ENCODE results near the gene APAF1. TPM values are rescaled to one million over a fixed set of nuclear protein-coding genes. Genes with fewer than 3 reads are reported as not detected.

Gene APAF1
- total and polyA plus RNA-seq, 2 of the 13 experiments (the other 11 are each of a cell fraction or from before 2014, with no cell fraction given), result 6.0 to 13.0 TPM

- TF ChIP-seq ZNF512 (CRISPR knock-in tag; IDR thresholded peaks at IDR 0.05) (peak; percentile 38; the same call in 1 of the 2 replicates), ZNF232 (CRISPR knock-in tag; IDR thresholded peaks at IDR 0.05; ENCODE audit: borderline replicate concordance) (no peak), ZNF33A (CRISPR knock-in tag; IDR thresholded peaks at IDR 0.05; ENCODE audit: borderline replicate concordance) (no peak), MTF2 (CRISPR knock-in tag; IDR thresholded peaks at IDR 0.05; ENCODE audit: borderline replicate concordance) (0 out of 2 replicates have a peak, but pooled peaks have one; percentile 49), THRA (CRISPR knock-in tag; IDR thresholded peaks at IDR 0.05; ENCODE audit: borderline replicate concordance) (no peak), ZFP36L1 (CRISPR knock-in tag; IDR thresholded peaks at IDR 0.05) (no peak; the same call in 1 of the 2 replicates), ZKSCAN1 (IDR thresholded peaks at IDR 0.05; ENCODE audit: low read length) (no peak), ZNF225 (CRISPR knock-in tag; IDR thresholded peaks at IDR 0.05) (0 out of 2 replicates have a peak, but pooled peaks have one; percentile 72), CERS6 (CRISPR knock-in tag; IDR thresholded peaks at IDR 0.05) (no peak), BCL3 (CRISPR knock-in tag; IDR thresholded peaks at IDR 0.05) (peak; percentile 33; the same call in 1 of the 2 replicates), DRAP1 (CRISPR knock-in tag; IDR thresholded peaks at IDR 0.05) (no peak), ZNF777 (CRISPR knock-in tag; IDR thresholded peaks at IDR 0.05) (no peak), MXD3 (CRISPR knock-in tag; IDR thresholded peaks at IDR 0.05) (no peak), SRSF4 (IDR thresholded peaks at IDR 0.05; ENCODE audit: low read depth, low read length, poor library complexity, severe bottlenecking) (no peak), ZNF761 (CRISPR knock-in tag; conservative IDR thresholded peaks at IDR 0.05) (no peak), ZNF713 (CRISPR knock-in tag; IDR thresholded peaks at IDR 0.05) (no peak), THAP8 (CRISPR knock-in tag; IDR thresholded peaks at IDR 0.05; ENCODE audit: borderline replicate concordance) (0 out of 2 replicates have a peak, but pooled peaks have one; percentile 33), AHR (CRISPR knock-in tag; IDR thresholded peaks at IDR 0.05) (no peak), USF2 (IDR thresholded peaks at IDR 0.05; ENCODE audit: low read depth, low read length) (no peak), USF2 (CRISPR knock-in tag; IDR thresholded peaks at IDR 0.05; ENCODE audit: borderline replicate concordance) (no peak; the same call in 1 of the 2 replicates), LBX2 (CRISPR knock-in tag; IDR thresholded peaks at IDR 0.05; ENCODE audit: borderline replicate concordance) (no peak)
Measured at GRCh38 chr12:98644433-98644711, 718 bp upstream of the APAF1 start (continued).
